CD4-positive, alpha-beta T cell (primary cell): ENCODE measurements around the gene UBE2U. TPM values are rescaled to one million over a fixed set of nuclear protein-coding genes. Genes with fewer than 3 reads are reported as not detected.

Experiments used
- ATAC-seq: fragments of 200-7000 bp; cut with Tn5 transposase; one replicate; pipeline ENCODE4 v1.10.0; 2022; ENCODE audit warnings: mild to moderate bottlenecking; ENCODE audit not compliant: poor library complexity
- CTCF ChIA-PET: fragments of 350-600 bp; sonication (Branson Sonifier 250); formaldehyde crosslinking; loops from one replicate; lab custom pipeline; 2021; ENCODE audit warnings: antibody characterized with exemption, inconsistent platforms; lab: Charles Lee
- POLR2A ChIA-PET: fragments of 350-600 bp; sonication (Branson Sonifier 250); formaldehyde crosslinking; loops from one replicate; lab custom pipeline; 2021; ENCODE audit warnings: antibody characterized with exemption, inconsistent platforms; lab: Charles Lee
- DNase-seq, 14 experiments: peaks; one replicate each; pipeline ENCODE4 v3.0.0-alpha.2; 2013 to 2020; ENCODE audit warnings: mixed read lengths in 2 of 14
- H3K27ac ChIP-seq, 2 donors: one replicate each; pipeline versions ENCODE4 v1.5.1 to v1.7.0; 2013; ENCODE audit warnings: low read length in 2 of 2, low read depth in 1 of 2, mild to moderate bottlenecking in 1 of 2
- H3K27me3 ChIP-seq, 2 experiments: 1 replicate in 1 of 2; 2 replicates in 1 of 2; pipeline versions ENCODE4 v1.6.1 to v1.7.0; 2013; ENCODE audit warnings: low read length in 2 of 2, control low read depth in 1 of 2, mild to moderate bottlenecking in 1 of 2, moderate library complexity in 1 of 2; ENCODE audit not compliant: insufficient read depth in 2 of 2, control insufficient read depth in 1 of 2
- H3K36me3 ChIP-seq: one replicate; pipeline ENCODE4 v1.6.1; 2013; ENCODE audit warnings: low read length, control low read depth; ENCODE audit not compliant: insufficient read depth
- H3K4me1 ChIP-seq: one replicate; pipeline ENCODE4 v1.6.1; 2013; ENCODE audit warnings: low read length, control low read depth; ENCODE audit not compliant: insufficient read depth
- H3K4me3 ChIP-seq: one replicate; pipeline ENCODE4 v1.5.1; 2013; ENCODE audit warnings: mild to moderate bottlenecking, low read length, moderate library complexity
- H3K9me3 ChIP-seq, 2 experiments: 1 replicate in 1 of 2; 2 replicates in 1 of 2; pipeline versions ENCODE4 v1.6.1 to v1.7.0; 2013; ENCODE audit warnings: low read length in 2 of 2, mild to moderate bottlenecking in 2 of 2, control low read depth in 1 of 2, moderate library complexity in 1 of 2; ENCODE audit not compliant: control insufficient read depth in 1 of 2, insufficient read depth in 1 of 2
- H3K27ac Mint-ChIP-seq: one replicate; pipeline ENCODE4 v1.8.0; 2020; ENCODE audit warnings: mixed read lengths
- H3K27me3 Mint-ChIP-seq: one replicate; pipeline ENCODE4 v1.8.0; 2021; ENCODE audit warnings: mixed read lengths
- H3K36me3 Mint-ChIP-seq: one replicate; pipeline ENCODE4 v1.8.0; 2021; ENCODE audit warnings: low read depth, mixed read lengths
- H3K4me1 Mint-ChIP-seq: one replicate; pipeline ENCODE4 v1.8.0; 2021; ENCODE audit warnings: low read depth, mixed read lengths
- H3K4me3 Mint-ChIP-seq: one replicate; pipeline ENCODE4 v1.8.0; 2020; ENCODE audit warnings: mild to moderate bottlenecking, mixed read lengths
- H3K9me3 Mint-ChIP-seq: one replicate; pipeline ENCODE4 v1.8.0; 2020; ENCODE audit warnings: mixed read lengths
- CTCF ChIP-seq: fragments of 200-600 bp; IDR thresholded peaks from one replicate; pipeline ENCODE4 v1.8.0; 2022; ENCODE audit warnings: antibody characterized with exemption, mild to moderate bottlenecking
- intact Hi-C, 2 experiments: fragments of 100-400 bp; cut with DNase I in 1 of 2; cut with micrococcal nuclease in 1 of 2; formaldehyde crosslinking; loops; one replicate each; pipeline versions ENCODE4 v1.15.1 to v1.9.0; 2023 to 2025; cut with DNase I, micrococcal nuclease
- total RNA-seq, 174 experiments: library from RNA in 2 of 174; stranded (reverse) in 2 of 174; gene quantifications; one replicate each; pipeline ENCODE4 v1.2.3 and lab custom pipeline; 2021 to 2026

The UBE2U gene
- total RNA-seq, 2 experiments from 2014 or later, result not detected

GRCh38 chr1:64171246-64171645, 32.2 kb upstream of the UBE2U start:
- CTCF ChIA-PET, result no interaction called here
- no peak overlapping the region for H3K4me3 ChIP-seq
- no peak overlapping the region for H3K27ac Mint-ChIP-seq
- H3K4me1 Mint-ChIP-seq, result no peaks in the 10 kb centered on the region
- no peaks in the 10 kb centered on the region for H3K4me1 ChIP-seq
- no peaks in the 10 kb centered on the region for H3K9me3 ChIP-seq
- H3K27ac ChIP-seq, result no peak overlapping the region
- no peak for TF ChIP-seq CTCF
- ATAC-seq (no peak), DNase-seq (no peak)
- H3K36me3 ChIP-seq, result no peaks in the 10 kb centered on the region
- peaks cover 2% of the 10 kb centered on the region for H3K27me3 Mint-ChIP-seq
- H3K4me3 Mint-ChIP-seq, result no peak overlapping the region
- intact Hi-C loops, result no loop called here
- no peaks in the 10 kb centered on the region for H3K36me3 Mint-ChIP-seq
- H3K27me3 ChIP-seq, result no peaks in the 10 kb centered on the region
- POLR2A ChIA-PET, result no interaction called here
- no peaks in the 10 kb centered on the region for H3K9me3 Mint-ChIP-seq

GRCh38 chr1:64171797-64172281, 31.6 kb upstream of the UBE2U start:
- Mint-ChIP-seq H3K27me3 (peaks cover 5% of the 10 kb centered on the region), H3K4me1 (no peaks in the 10 kb centered on the region), H3K4me3 (no peak overlapping the region), H3K27ac (no peak overlapping the region), H3K36me3 (no peaks in the 10 kb centered on the region), H3K9me3 (no peaks in the 10 kb centered on the region)
- Histone ChIP-seq H3K9me3 (no peaks in the 10 kb centered on the region), H3K4me1 (no peaks in the 10 kb centered on the region), H3K4me3 (no peak overlapping the region), H3K27ac (no peak overlapping the region), H3K36me3 (no peaks in the 10 kb centered on the region), H3K27me3 (no peaks in the 10 kb centered on the region)
- CTCF ChIA-PET, result no interaction called here
- no peak for DNase-seq
- POLR2A ChIA-PET, result no interaction called here
- ATAC-seq, result no peak
- intact Hi-C loops, result no loop called here
- TF ChIP-seq CTCF, result no peak

GRCh38 chr1:64172458-64172983, 30.9 kb upstream of the UBE2U start:
- intact Hi-C loops, result no loop called here
- ChIA-PET CTCF (no interaction called here), POLR2A (no interaction called here)
- H3K4me3 Mint-ChIP-seq, result no peak overlapping the region
- Histone ChIP-seq H3K27me3 (no peaks in the 10 kb centered on the region), H3K27ac (no peak overlapping the region), H3K36me3 (no peaks in the 10 kb centered on the region), H3K4me3 (no peak overlapping the region), H3K4me1 (no peaks in the 10 kb centered on the region), H3K9me3 (no peaks in the 10 kb centered on the region)
- H3K36me3 Mint-ChIP-seq, result no peaks in the 10 kb centered on the region
- no peak for TF ChIP-seq CTCF
- H3K27ac Mint-ChIP-seq, result no peak overlapping the region
- H3K4me1 Mint-ChIP-seq, result no peaks in the 10 kb centered on the region
- ATAC-seq (no peak), DNase-seq (no peak)
- no peaks in the 10 kb centered on the region for H3K9me3 Mint-ChIP-seq
- peaks cover 5% of the 10 kb centered on the region for H3K27me3 Mint-ChIP-seq
